ENCODE data around the gene SAMD10. TPM values are rescaled to one million over a fixed set of nuclear protein-coding genes. Genes with fewer than 3 reads are reported as not detected.

SAMD10 gene
- total and polyA plus RNA-seq, 10 of the 15 experiments (the other 5 are each of a cell fraction or from before 2014, with no cell fraction given): 1.3 to 51.4 (median 17.9) TPM

DNA sequence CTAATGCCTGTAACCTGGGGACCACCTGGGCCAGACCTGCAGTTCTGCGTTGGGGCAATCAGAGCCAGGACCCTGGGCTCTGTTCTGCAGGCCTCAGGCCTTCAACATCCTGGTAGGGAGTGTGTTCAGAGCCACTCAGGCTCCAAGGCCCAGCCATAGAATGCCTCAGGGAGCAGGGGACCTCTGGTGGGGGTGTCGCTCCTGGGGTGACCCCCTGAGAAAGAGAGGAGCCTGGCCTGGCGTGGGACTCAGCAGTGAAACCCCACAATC is 35.7 kb downstream of the SAMD10 start:
- intact Hi-C loops (cut with micrococcal nuclease; ENCODE audit: unreplicated experiment) (no loop called here), in situ Hi-C loops (cut with MboI) (no loop called here)
- ChIA-PET CTCF (no interaction called here), SMC1A (ENCODE audit: uncharacterized antibody, unreplicated experiment) (no interaction called here), POLR2A (no interaction called here), RAD21 (ENCODE audit: unreplicated experiment) (no interaction called here)
- DNase-seq (ENCODE audit: low read depth, low spot score) (no peak), ATAC-seq (no peak), FAIRE-seq (no peak)
- TF ChIP-seq, protein P1, sequence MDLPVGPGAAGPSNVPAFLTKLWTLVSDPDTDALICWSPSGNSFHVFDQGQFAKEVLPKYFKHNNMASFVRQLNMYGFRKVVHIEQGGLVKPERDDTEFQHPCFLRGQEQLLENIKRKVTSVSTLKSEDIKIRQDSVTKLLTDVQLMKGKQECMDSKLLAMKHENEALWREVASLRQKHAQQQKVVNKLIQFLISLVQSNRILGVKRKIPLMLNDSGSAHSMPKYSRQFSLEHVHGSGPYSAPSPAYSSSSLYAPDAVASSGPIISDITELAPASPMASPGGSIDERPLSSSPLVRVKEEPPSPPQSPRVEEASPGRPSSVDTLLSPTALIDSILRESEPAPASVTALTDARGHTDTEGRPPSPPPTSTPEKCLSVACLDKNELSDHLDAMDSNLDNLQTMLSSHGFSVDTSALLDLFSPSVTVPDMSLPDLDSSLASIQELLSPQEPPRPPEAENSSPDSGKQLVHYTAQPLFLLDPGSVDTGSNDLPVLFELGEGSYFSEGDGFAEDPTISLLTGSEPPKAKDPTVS (IDR thresholded peaks at IDR 0.05; ENCODE audit: low read depth, low read length): no peak
- TF ChIP-seq, protein P2, sequence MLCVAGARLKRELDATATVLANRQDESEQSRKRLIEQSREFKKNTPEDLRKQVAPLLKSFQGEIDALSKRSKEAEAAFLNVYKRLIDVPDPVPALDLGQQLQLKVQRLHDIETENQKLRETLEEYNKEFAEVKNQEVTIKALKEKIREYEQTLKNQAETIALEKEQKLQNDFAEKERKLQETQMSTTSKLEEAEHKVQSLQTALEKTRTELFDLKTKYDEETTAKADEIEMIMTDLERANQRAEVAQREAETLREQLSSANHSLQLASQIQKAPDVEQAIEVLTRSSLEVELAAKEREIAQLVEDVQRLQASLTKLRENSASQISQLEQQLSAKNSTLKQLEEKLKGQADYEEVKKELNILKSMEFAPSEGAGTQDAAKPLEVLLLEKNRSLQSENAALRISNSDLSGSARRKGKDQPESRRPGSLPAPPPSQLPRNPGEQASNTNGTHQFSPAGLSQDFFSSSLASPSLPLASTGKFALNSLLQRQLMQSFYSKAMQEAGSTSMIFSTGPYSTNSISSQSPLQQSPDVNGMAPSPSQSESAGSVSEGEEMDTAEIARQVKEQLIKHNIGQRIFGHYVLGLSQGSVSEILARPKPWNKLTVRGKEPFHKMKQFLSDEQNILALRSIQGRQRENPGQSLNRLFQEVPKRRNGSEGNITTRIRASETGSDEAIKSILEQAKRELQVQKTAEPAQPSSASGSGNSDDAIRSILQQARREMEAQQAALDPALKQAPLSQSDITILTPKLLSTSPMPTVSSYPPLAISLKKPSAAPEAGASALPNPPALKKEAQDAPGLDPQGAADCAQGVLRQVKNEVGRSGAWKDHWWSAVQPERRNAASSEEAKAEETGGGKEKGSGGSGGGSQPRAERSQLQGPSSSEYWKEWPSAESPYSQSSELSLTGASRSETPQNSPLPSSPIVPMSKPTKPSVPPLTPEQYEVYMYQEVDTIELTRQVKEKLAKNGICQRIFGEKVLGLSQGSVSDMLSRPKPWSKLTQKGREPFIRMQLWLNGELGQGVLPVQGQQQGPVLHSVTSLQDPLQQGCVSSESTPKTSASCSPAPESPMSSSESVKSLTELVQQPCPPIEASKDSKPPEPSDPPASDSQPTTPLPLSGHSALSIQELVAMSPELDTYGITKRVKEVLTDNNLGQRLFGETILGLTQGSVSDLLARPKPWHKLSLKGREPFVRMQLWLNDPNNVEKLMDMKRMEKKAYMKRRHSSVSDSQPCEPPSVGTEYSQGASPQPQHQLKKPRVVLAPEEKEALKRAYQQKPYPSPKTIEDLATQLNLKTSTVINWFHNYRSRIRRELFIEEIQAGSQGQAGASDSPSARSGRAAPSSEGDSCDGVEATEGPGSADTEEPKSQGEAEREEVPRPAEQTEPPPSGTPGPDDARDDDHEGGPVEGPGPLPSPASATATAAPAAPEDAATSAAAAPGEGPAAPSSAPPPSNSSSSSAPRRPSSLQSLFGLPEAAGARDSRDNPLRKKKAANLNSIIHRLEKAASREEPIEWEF (IDR thresholded peaks at IDR 0.05; ENCODE audit: insufficient replicate concordance, low read depth, low read length): no peak
- TF ChIP-seq FOXM1 (IDR thresholded peaks at IDR 0.05; ENCODE audit: low read depth, low read length): no peak
- TF ChIP-seq RAD21 (IDR thresholded peaks at IDR 0.05; ENCODE audit: insufficient read depth, low read depth, low read length): no peak
- TF ChIP-seq SUZ12 (IDR thresholded peaks at IDR 0.05; ENCODE audit: unreplicated experiment): no peak
- no peak for TF ChIP-seq EED (IDR thresholded peaks at IDR 0.05; ENCODE audit: low read depth)
- TF ChIP-seq, protein P3, sequence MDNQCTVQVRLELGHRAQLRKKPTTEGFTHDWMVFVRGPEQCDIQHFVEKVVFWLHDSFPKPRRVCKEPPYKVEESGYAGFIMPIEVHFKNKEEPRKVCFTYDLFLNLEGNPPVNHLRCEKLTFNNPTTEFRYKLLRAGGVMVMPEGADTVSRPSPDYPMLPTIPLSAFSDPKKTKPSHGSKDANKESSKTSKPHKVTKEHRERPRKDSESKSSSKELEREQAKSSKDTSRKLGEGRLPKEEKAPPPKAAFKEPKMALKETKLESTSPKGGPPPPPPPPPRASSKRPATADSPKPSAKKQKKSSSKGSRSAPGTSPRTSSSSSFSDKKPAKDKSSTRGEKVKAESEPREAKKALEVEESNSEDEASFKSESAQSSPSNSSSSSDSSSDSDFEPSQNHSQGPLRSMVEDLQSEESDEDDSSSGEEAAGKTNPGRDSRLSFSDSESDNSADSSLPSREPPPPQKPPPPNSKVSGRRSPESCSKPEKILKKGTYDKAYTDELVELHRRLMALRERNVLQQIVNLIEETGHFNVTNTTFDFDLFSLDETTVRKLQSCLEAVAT (IDR thresholded peaks at IDR 0.05): no peak
- no peak for TF ChIP-seq ATF7 (IDR thresholded peaks at IDR 0.05; ENCODE audit: low read depth)
- no peak for TF ChIP-seq NFIC (IDR thresholded peaks at IDR 0.05; ENCODE audit: low read depth, low read length)
- TF ChIP-seq RB1 (IDR thresholded peaks at IDR 0.05; ENCODE audit: borderline replicate concordance): no peak
- TF ChIP-seq DPF2 (IDR thresholded peaks at IDR 0.05): no peak
- no peak for TF ChIP-seq NBN (IDR thresholded peaks at IDR 0.05)
- Histone ChIP-seq H3K27ac (ENCODE audit: control insufficient read depth, insufficient read depth) (no peak overlapping the region), H2AFZ (ENCODE audit: control insufficient read depth, low read depth, low read length) (no peak overlapping the region), H3K36me3 (ENCODE audit: control insufficient read depth in 2 of 2, insufficient read depth in 2 of 2, low read length in 1 of 2) (peaks cover 17 to 47% of the 10 kb centered on the region in 2 experiments; a peak in 3 of 4 replicates), H3K27me3 (replicated peaks in 1 of 2; ENCODE audit: control insufficient read depth in 2 of 2, insufficient read depth in 2 of 2, low read length in 1 of 2) (no peaks in the 10 kb centered on the region), H3K4me2 (ENCODE audit: control insufficient read depth, insufficient read depth) (no peak overlapping the region), H3K9ac (ENCODE audit: control insufficient read depth, insufficient read depth, low read length) (no peak overlapping the region), H3K4me3 (no peak overlapping the region), H3K79me2 (ENCODE audit: control insufficient read depth, insufficient read depth, low read length) (peaks cover 13% of the 10 kb centered on the region), H4K20me1 (ENCODE audit: control insufficient read depth, insufficient read depth) (peaks cover 1% of the 10 kb centered on the region; the same call in 1 of the 2 replicates), H3K9me3 (replicated peaks; ENCODE audit: control insufficient read depth, insufficient read depth, low read length) (no peaks in the 10 kb centered on the region; the same call in 2 of the 3 replicates), H3K4me1 (ENCODE audit: control insufficient read depth, insufficient read depth, low read length) (peaks cover 13% of the 10 kb centered on the region)
- BruUV-seq (replicated peaks): no TSS peak
- WGBS (ENCODE audit: insufficient coverage, insufficient replicate concordance, low lambda C conversion rate, missing lambda C conversion rate): 98% methylated on average over 3 of the region's 3 CpGs

All from GM12878 (cell line).